LHCN-M2 (cell line): ENCODE measurements around the gene TUBB4B. TPM values are rescaled to one million over a fixed set of nuclear protein-coding genes. Genes with fewer than 3 reads are reported as not detected.
A peak's percentile ranks its signal among the peaks of the same experiment; 100 is the strongest.
"Not testable (repeated sequence)": the region's sequence is repeated elsewhere in the genome, so short reads cannot be mapped to it uniquely, and the experiment has no call there.

Experiments used
- DNase-seq: peaks from one replicate; pipeline ENCODE4 v3.0.0-alpha.2; 2012; ENCODE audit warnings: low read depth
- total RNA-seq: library from RNA; depleted of rRNA; stranded (reverse); fragments of >200 nt; gene quantifications from 2 replicates; pipeline ENCODE4 v1.2.3, GENCODE V29; 2014

TUBB4B gene
- total RNA-seq, 1 experiment from 2014 or later = 517 TPM

GRCh38 chr9:137251490-137252268 lies 10.6 kb downstream of the TUBB4B start:
- DNase-seq = no peak

- no peak for DNase-seq
These were observed 11.7 kb downstream of the TUBB4B start for GRCh38 chr9:137252555-137253506.

GRCh38 chr9:137253717-137254623 lies 12.9 kb downstream of the TUBB4B start:
- DNase-seq = no peak

GRCh38 chr9:137254624-137255447 lies 13.7 kb downstream of the TUBB4B start, which contains the start of gene NELFB:
Gene NELFB, plus strand, starts transcription at chr9:137255327.
- DNase-seq = peak; percentile 83

- no peak for DNase-seq
These were observed 14.5 kb downstream of the TUBB4B start for GRCh38 chr9:137255448-137256114.

GRCh38 chr9:137256362-137256761 lies 15.3 kb downstream of the TUBB4B start:
- DNase-seq = no peak

- DNase-seq = no peak
These were observed 15.8 kb downstream of the TUBB4B start for GRCh38 chr9:137256856-137257255.

GRCh38 chr9:137262173-137262908 lies 21.3 kb downstream of the TUBB4B start:
- not testable (repeated sequence) for DNase-seq

- no peak for DNase-seq
These were observed 21.8 kb downstream of the TUBB4B start for GRCh38 chr9:137262909-137263285.

- no peak for DNase-seq
These were observed 22.4 kb downstream of the TUBB4B start for GRCh38 chr9:137263506-137263905.

- no peak for DNase-seq
These were observed 23.0 kb downstream of the TUBB4B start for GRCh38 chr9:137264067-137264466.

GRCh38 chr9:137265496-137266161 lies 24.5 kb downstream of the TUBB4B start:
- no peak for DNase-seq

GRCh38 chr9:137266162-137266527 lies 25.1 kb downstream of the TUBB4B start:
- no peak for DNase-seq

- DNase-seq = no peak
These were observed 25.7 kb downstream of the TUBB4B start for GRCh38 chr9:137266585-137267453.

- DNase-seq = no peak
These were observed 26.9 kb downstream of the TUBB4B start for GRCh38 chr9:137267933-137268355.

GRCh38 chr9:137268538-137269201 lies 27.6 kb downstream of the TUBB4B start:
- DNase-seq = no peak

GRCh38 chr9:137269231-137269772 lies 28.2 kb downstream of the TUBB4B start:
- peak; percentile 20 for DNase-seq
